Measurements from ENCODE around the gene SLITRK3. TPM values are rescaled to one million over a fixed set of nuclear protein-coding genes. Genes with fewer than 3 reads are reported as not detected.
A peak's percentile ranks its signal among the peaks of the same experiment; 100 is the strongest.

The SLITRK3 gene
- total RNA-seq, 4 donors from 2014 or later = 12.7 to 24.3 (median 14.4) TPM

GRCh38 chr3:165217739-165218138 is 21.6 kb upstream of the SLITRK3 start:
- no peak overlapping the region for H3K4me3 ChIP-seq
- 10 to 17% methylated on average over 2 of the region's 2 CpGs for WGBS, 2 donors (ENCODE audit: low coverage in 1 of 2)
- no peaks in the 10 kb centered on the region for H3K36me3 ChIP-seq
- no peaks in the 10 kb centered on the region for H3K27me3 ChIP-seq
- peaks cover 0 to 44% (median 0%) of the 10 kb centered on the region in 3 donors for H3K4me1 ChIP-seq
- TF ChIP-seq EP300 (IDR thresholded peaks at IDR 0.05) = no peak
- peak overlapping the region in 2 of 4 donors; percentile 29 to 45 for H3K27ac ChIP-seq
- no peaks in the 10 kb centered on the region for H3K9me3 ChIP-seq
- no peak for ATAC-seq

GRCh38 chr3:165212580-165212979 is 16.4 kb upstream of the SLITRK3 start:
- no peak for ATAC-seq

GRCh38 chr3:165211721-165212120 is 15.5 kb upstream of the SLITRK3 start:
- no peaks in the 10 kb centered on the region for H3K9me3 ChIP-seq
- peaks cover 0 to 47% (median 4%) of the 10 kb centered on the region in 3 donors for H3K4me1 ChIP-seq
- 38 to 89% methylated on average over 1 to 4 of the region's 4 CpGs for WGBS, 2 donors (ENCODE audit: low coverage in 1 of 2)
- peak overlapping the region in 1 of 2 donors; percentile 3 for H3K4me3 ChIP-seq
- TF ChIP-seq POLR2AphosphoS5 (IDR thresholded peaks at IDR 0.05) (no peak), CTCF (IDR thresholded peaks at IDR 0.05) (no peak), POLR2A (IDR thresholded peaks at IDR 0.05) (no peak), EP300 (IDR thresholded peaks at IDR 0.05) (no peak)
- peak overlapping the region; percentile 43 to 77 (median 74) for H3K27ac ChIP-seq
- ATAC-seq = no peak
- H3K27me3 ChIP-seq = no peaks in the 10 kb centered on the region
- no peaks in the 10 kb centered on the region for H3K36me3 ChIP-seq

More at GRCh38 chr3:165212580-165212979, 16.4 kb upstream of the SLITRK3 start:
- H3K4me3 ChIP-seq = no peak overlapping the region
- no peaks in the 10 kb centered on the region for H3K9me3 ChIP-seq
- H3K36me3 ChIP-seq = no peaks in the 10 kb centered on the region
- peak overlapping the region in 3 of 4 donors; percentile 63 to 77 (median 76) for H3K27ac ChIP-seq
- H3K27me3 ChIP-seq = no peaks in the 10 kb centered on the region
- peaks cover 0 to 55% (median 4%) of the 10 kb centered on the region in 3 donors for H3K4me1 ChIP-seq
- 33 to 50% methylated on average over 1 of the region's 1 CpG for WGBS, 2 donors (ENCODE audit: low coverage in 1 of 2)
- TF ChIP-seq POLR2A (IDR thresholded peaks at IDR 0.05) (no peak), POLR2AphosphoS5 (IDR thresholded peaks at IDR 0.05) (no peak), CTCF (IDR thresholded peaks at IDR 0.05) (no peak), EP300 (IDR thresholded peaks at IDR 0.05) (no peak)

- no peaks in the 10 kb centered on the region for H3K27me3 ChIP-seq
- WGBS, 2 donors (ENCODE audit: low coverage in 1 of 2) = 80 to 95% methylated on average over 1 to 3 of the region's 3 CpGs
- TF ChIP-seq EP300 (IDR thresholded peaks at IDR 0.05) = no peak
- TF ChIP-seq POLR2A (IDR thresholded peaks at IDR 0.05) = no peak
- TF ChIP-seq POLR2AphosphoS5 (IDR thresholded peaks at IDR 0.05) = no peak
- no peak for TF ChIP-seq CTCF (IDR thresholded peaks at IDR 0.05)
- no peaks in the 10 kb centered on the region for H3K36me3 ChIP-seq
- H3K27ac ChIP-seq = peak overlapping the region; percentile 18 to 77 (median 74)
- no peak for ATAC-seq
- H3K4me3 ChIP-seq = no peak overlapping the region
- H3K4me1 ChIP-seq = peaks cover 0 to 45% (median 4%) of the 10 kb centered on the region in 3 donors
- no peaks in the 10 kb centered on the region for H3K9me3 ChIP-seq
Measured at GRCh38 chr3:165210727-165211126, 14.5 kb upstream of the SLITRK3 start.

- no peak overlapping the region for H3K4me3 ChIP-seq
Measured at GRCh38 chr3:165210132-165210531, 13.9 kb upstream of the SLITRK3 start.

More at GRCh38 chr3:165210132-165210531, 13.9 kb upstream of the SLITRK3 start:
- no peak for TF ChIP-seq EP300 (IDR thresholded peaks at IDR 0.05)
- TF ChIP-seq POLR2AphosphoS5 (IDR thresholded peaks at IDR 0.05) = no peak
- TF ChIP-seq CTCF (IDR thresholded peaks at IDR 0.05) = peak; percentile 44 to 61 (median 56)
- TF ChIP-seq POLR2A (IDR thresholded peaks at IDR 0.05) = no peak
- ATAC-seq = no peak
- Histone ChIP-seq H3K4me1 (peaks cover 0 to 39% (median 4%) of the 10 kb centered on the region in 3 donors), H3K27ac (peak overlapping the region; percentile 47 to 77 (median 74)), H3K9me3 (no peaks in the 10 kb centered on the region), H3K27me3 (no peaks in the 10 kb centered on the region), H3K36me3 (no peaks in the 10 kb centered on the region)
